Effector memory CD8-positive, alpha-beta T cell (primary cell): ENCODE data around the gene CAPS2.

Experiments
- ATAC-seq: fragments of 150-1000 bp; cut with Tn5 transposase; replicated peaks from 2 replicates; pipeline ENCODE4 v1.10.0; 2021; ENCODE audit warnings: mild to moderate bottlenecking, moderate library complexity
- DNase-seq, 3 experiments: peaks; one replicate each; pipeline ENCODE4 v3.0.0; 2021
- H3K27ac Mint-ChIP-seq, 2 donors: one replicate each; pipeline ENCODE4 v1.8.0; 2022; ENCODE audit warnings: mild to moderate bottlenecking in 2 of 2, mixed read lengths in 2 of 2, moderate library complexity in 2 of 2
- H3K27me3 Mint-ChIP-seq, 2 donors: one replicate each; pipeline ENCODE4 v1.8.0; 2022; ENCODE audit warnings: mixed read lengths in 2 of 2
- H3K36me3 Mint-ChIP-seq: one replicate; pipeline ENCODE4 v1.8.0; 2022; ENCODE audit warnings: mild to moderate bottlenecking, moderate library complexity, mixed read lengths; ENCODE audit not compliant: insufficient read depth
- H3K4me1 Mint-ChIP-seq, 2 donors: one replicate each; pipeline ENCODE4 v1.8.0; 2022; ENCODE audit warnings: low read depth in 2 of 2, mixed read lengths in 2 of 2
- H3K4me3 Mint-ChIP-seq, 2 donors: one replicate each; pipeline ENCODE4 v1.8.0; 2022; ENCODE audit warnings: mild to moderate bottlenecking in 2 of 2, mixed read lengths in 2 of 2, moderate library complexity in 2 of 2
- H3K9me3 Mint-ChIP-seq, 2 donors: one replicate each; pipeline ENCODE4 v1.8.0; 2022; ENCODE audit warnings: mixed read lengths in 2 of 2

CAPS2 gene

GRCh38 chr12:75334384-75335030 is 4.4 kb upstream of the CAPS2 start, which contains the start of gene GLIPR1L1:
TSS of gene GLIPR1L1 (plus strand) at chr12:75334670. CDS start at chr12:75334729, 59 bp downstream.
- no peak within 1 kb of the TSS for H3K27ac Mint-ChIP-seq
- H3K36me3 Mint-ChIP-seq: no peaks in the 10 kb centered on the region
- peaks cover 16 to 18% of the 10 kb centered on the region in 2 donors for H3K4me1 Mint-ChIP-seq

GRCh38 chr12:75327642-75328041 is 2.5 kb downstream of the CAPS2 start:
- H3K27me3 Mint-ChIP-seq: peaks cover 23 to 27% of the 10 kb centered on the region in 2 donors
- H3K4me1 Mint-ChIP-seq: peaks cover 8 to 12% of the 10 kb centered on the region in 2 donors

More at GRCh38 chr12:75334384-75335030, 4.4 kb upstream of the CAPS2 start, which contains the start of gene GLIPR1L1:
- DNase-seq (peak; percentile 75 to 82 (median 79)), ATAC-seq (peak; percentile 79)
- Mint-ChIP-seq H3K27me3 (peaks cover 16 to 18% of the 10 kb centered on the region in 2 donors), H3K9me3 (no peaks in the 10 kb centered on the region), H3K4me3 (peak within 1 kb of the TSS; percentile 62 to 75)

DNA sequence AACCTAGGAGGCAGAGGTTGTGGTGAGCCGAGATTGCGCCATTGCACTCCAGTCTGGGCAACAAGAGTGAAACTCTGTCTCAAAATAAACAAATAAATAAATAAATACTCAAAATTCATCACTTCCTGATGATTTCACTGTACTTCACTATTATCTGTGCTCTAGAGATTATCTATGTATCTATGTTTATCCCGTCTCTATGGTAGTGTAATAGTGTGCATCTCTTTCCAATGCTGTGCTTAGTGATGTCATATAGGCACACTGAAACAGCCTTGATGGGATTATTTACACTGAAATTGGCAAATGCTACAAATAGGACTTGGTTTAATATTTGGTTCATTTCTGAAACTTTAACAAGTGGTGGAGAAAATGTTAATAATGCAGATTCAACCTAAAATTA is 6.5 kb downstream of the CAPS2 start:
- Mint-ChIP-seq H3K9me3 (no peaks in the 10 kb centered on the region), H3K4me3 (no peak overlapping the region), H3K4me1 (no peaks in the 10 kb centered on the region), H3K36me3 (no peaks in the 10 kb centered on the region), H3K27me3 (peaks cover 12% of the 10 kb centered on the region in 2 donors), H3K27ac (no peak overlapping the region)
- ATAC-seq: no peak
- DNase-seq: no peak

More at GRCh38 chr12:75327642-75328041, 2.5 kb downstream of the CAPS2 start:
- ATAC-seq (no peak), DNase-seq (no peak)
- Mint-ChIP-seq H3K27ac (no peak overlapping the region), H3K9me3 (no peaks in the 10 kb centered on the region), H3K36me3 (no peaks in the 10 kb centered on the region), H3K4me3 (no peak overlapping the region)

- no peaks in the 10 kb centered on the region for H3K4me1 Mint-ChIP-seq
- ATAC-seq: no peak
- DNase-seq: no peak
- H3K9me3 Mint-ChIP-seq: no peaks in the 10 kb centered on the region
- peaks cover 11 to 18% of the 10 kb centered on the region in 2 donors for H3K27me3 Mint-ChIP-seq
- H3K27ac Mint-ChIP-seq: no peak overlapping the region
- no peaks in the 10 kb centered on the region for H3K36me3 Mint-ChIP-seq
- no peak overlapping the region for H3K4me3 Mint-ChIP-seq
Measured at GRCh38 chr12:75322464-75322863, 7.7 kb downstream of the CAPS2 start.

DNA sequence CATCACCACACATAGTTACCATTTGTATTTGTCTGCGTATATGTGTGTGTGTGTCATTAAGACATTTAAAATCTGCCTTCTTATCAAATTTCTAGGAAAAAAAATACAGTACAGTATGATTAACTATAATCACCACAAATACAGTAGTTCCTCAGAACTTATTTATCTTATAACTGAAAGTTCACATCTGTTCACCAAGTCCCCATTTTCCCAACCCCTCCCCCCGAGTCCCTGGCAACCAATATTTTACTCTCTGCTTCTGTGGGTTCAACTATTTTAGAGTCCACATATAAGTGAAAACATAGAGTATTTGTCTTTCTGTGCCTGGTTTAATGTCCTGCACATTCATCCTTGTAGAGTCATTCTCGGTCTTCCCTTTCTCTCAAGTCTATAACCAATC is 12.3 kb downstream of the CAPS2 start:
- no peak for ATAC-seq

DNA sequence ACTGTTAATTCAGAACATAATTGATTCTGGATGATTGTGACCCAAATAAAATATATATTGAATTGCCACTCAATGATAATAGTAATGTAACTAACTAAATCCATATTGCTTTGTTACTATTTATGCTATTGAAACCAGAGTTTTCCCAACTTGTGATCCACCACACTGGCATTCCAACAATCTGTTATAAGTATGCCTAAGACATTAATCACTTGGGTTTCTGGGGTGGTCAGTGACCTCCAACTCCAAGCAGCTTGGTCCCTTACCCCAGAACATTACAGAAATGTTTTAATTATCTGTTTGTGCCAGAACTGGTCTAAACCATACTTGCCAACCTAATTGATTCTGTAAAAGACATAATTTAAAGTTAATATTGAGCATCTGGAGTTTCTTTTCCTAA is 14.6 kb downstream of the CAPS2 start:
- H3K9me3 Mint-ChIP-seq: no peaks in the 10 kb centered on the region
- H3K4me1 Mint-ChIP-seq: no peaks in the 10 kb centered on the region
- peaks cover 9 to 11% of the 10 kb centered on the region in 2 donors for H3K27me3 Mint-ChIP-seq
- no peak for DNase-seq
- H3K4me3 Mint-ChIP-seq: no peak overlapping the region
- no peaks in the 10 kb centered on the region for H3K36me3 Mint-ChIP-seq
- no peak overlapping the region for H3K27ac Mint-ChIP-seq
- ATAC-seq: no peak

More for the DNA sequence above, 12.3 kb downstream of the CAPS2 start:
- Mint-ChIP-seq H3K27ac (no peak overlapping the region), H3K27me3 (peaks cover 9 to 11% of the 10 kb centered on the region in 2 donors), H3K9me3 (no peaks in the 10 kb centered on the region), H3K4me3 (no peak overlapping the region), H3K4me1 (no peaks in the 10 kb centered on the region), H3K36me3 (no peaks in the 10 kb centered on the region)
- DNase-seq: no peak

DNA sequence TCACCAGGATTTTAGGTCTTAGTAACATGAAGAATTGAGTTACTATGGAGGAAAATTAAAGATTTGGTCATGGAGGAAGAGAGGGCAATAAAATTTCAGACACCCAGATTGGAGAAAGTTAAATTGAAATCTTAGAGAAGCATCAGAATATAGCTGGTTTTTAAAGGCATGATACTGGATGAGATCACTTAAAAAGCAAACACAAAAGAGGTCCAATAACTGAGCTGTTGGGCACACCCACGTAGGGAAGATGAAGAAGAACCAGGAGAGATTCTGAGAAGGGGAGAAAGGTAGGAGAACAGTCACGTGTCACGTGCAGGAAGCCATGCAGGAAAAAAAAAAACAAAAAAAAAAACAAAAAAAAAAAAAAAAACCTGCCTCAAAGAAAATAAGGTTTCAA is 18.8 kb downstream of the CAPS2 start:
- H3K27me3 Mint-ChIP-seq: no peaks in the 10 kb centered on the region
- no peaks in the 10 kb centered on the region for H3K36me3 Mint-ChIP-seq
- H3K27ac Mint-ChIP-seq: no peak overlapping the region
- DNase-seq (no peak), ATAC-seq (no peak)
- H3K4me1 Mint-ChIP-seq: no peaks in the 10 kb centered on the region
- no peaks in the 10 kb centered on the region for H3K9me3 Mint-ChIP-seq
- H3K4me3 Mint-ChIP-seq: no peak overlapping the region

GRCh38 chr12:75308279-75308678 is 21.8 kb downstream of the CAPS2 start:
- H3K27ac Mint-ChIP-seq: no peak overlapping the region
- H3K4me3 Mint-ChIP-seq: no peak overlapping the region
- no peak for ATAC-seq
- no peaks in the 10 kb centered on the region for H3K27me3 Mint-ChIP-seq
- DNase-seq: no peak
- H3K4me1 Mint-ChIP-seq: no peaks in the 10 kb centered on the region
- H3K9me3 Mint-ChIP-seq: no peaks in the 10 kb centered on the region
- no peaks in the 10 kb centered on the region for H3K36me3 Mint-ChIP-seq

GRCh38 chr12:75305412-75306332 is 24.5 kb downstream of the CAPS2 start:
- no peak for DNase-seq
- ATAC-seq: no peak
- H3K27me3 Mint-ChIP-seq: no peaks in the 10 kb centered on the region
- H3K9me3 Mint-ChIP-seq: no peaks in the 10 kb centered on the region
- no peaks in the 10 kb centered on the region for H3K4me1 Mint-ChIP-seq
- no peaks in the 10 kb centered on the region for H3K36me3 Mint-ChIP-seq
- no peak overlapping the region for H3K27ac Mint-ChIP-seq
- H3K4me3 Mint-ChIP-seq: no peak overlapping the region

- H3K9me3 Mint-ChIP-seq: no peaks in the 10 kb centered on the region
- H3K4me3 Mint-ChIP-seq: no peak overlapping the region
- no peaks in the 10 kb centered on the region for H3K27me3 Mint-ChIP-seq
- no peak overlapping the region for H3K27ac Mint-ChIP-seq
- ATAC-seq (no peak), DNase-seq (no peak)
- H3K4me1 Mint-ChIP-seq: no peaks in the 10 kb centered on the region
- H3K36me3 Mint-ChIP-seq: no peaks in the 10 kb centered on the region
Measured at GRCh38 chr12:75302781-75303180, 27.3 kb downstream of the CAPS2 start.

DNA sequence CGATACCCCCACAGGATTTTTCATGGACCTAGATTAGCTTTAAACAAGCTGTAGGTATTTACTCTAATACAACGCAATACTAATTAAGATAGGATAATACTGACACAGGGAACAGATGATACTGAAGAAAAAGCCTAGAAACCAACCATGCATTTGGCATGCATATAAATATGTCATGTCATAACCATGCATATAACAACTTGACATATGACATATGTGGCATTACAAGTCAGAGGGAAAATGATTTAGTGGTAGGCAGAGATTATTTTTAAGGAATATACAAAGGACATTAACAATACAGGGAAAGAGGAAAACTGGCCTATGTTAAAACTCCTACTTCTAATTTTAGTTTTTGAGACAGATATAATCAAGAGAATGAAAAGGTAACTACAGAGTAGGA is 27.9 kb downstream of the CAPS2 start:
- Mint-ChIP-seq H3K4me3 (no peak overlapping the region), H3K27ac (no peak overlapping the region), H3K36me3 (no peaks in the 10 kb centered on the region), H3K27me3 (no peaks in the 10 kb centered on the region), H3K9me3 (no peaks in the 10 kb centered on the region), H3K4me1 (no peaks in the 10 kb centered on the region)
- ATAC-seq (no peak), DNase-seq (no peak)

DNA sequence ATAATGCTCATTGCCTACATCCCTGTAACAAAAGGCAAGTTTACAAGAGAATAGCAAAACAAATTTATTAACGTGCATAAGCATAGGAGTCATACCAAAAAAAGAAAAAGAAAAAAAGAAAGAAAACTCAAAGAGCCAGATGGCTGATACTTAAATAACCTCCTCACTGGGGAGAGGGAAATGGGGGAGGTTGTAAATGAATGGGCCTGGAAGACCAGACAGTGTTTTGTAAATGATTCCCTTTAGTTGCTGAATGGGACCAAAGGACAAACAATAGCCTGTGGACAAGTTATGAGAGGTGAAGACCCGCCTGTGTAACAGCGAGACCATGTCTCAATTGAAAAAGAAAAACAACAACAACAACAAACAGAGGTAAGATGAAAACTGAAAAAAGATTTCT is 35.3 kb downstream of the CAPS2 start:
- Mint-ChIP-seq H3K4me1 (no peaks in the 10 kb centered on the region), H3K27ac (no peak overlapping the region)
- ATAC-seq: no peak

GRCh38 chr12:75294336-75294735 is 35.8 kb downstream of the CAPS2 start:
- no peak overlapping the region for H3K27ac Mint-ChIP-seq
- H3K4me1 Mint-ChIP-seq: no peaks in the 10 kb centered on the region
- no peak overlapping the region for H3K4me3 Mint-ChIP-seq
- ATAC-seq (no peak), DNase-seq (no peak)
- H3K27me3 Mint-ChIP-seq: no peaks in the 10 kb centered on the region
- H3K36me3 Mint-ChIP-seq: no peaks in the 10 kb centered on the region
- no peaks in the 10 kb centered on the region for H3K9me3 Mint-ChIP-seq

More for the DNA sequence above, 35.3 kb downstream of the CAPS2 start:
- DNase-seq: no peak
- Mint-ChIP-seq H3K4me3 (no peak overlapping the region), H3K9me3 (no peaks in the 10 kb centered on the region), H3K27me3 (no peaks in the 10 kb centered on the region), H3K36me3 (no peaks in the 10 kb centered on the region)

DNA sequence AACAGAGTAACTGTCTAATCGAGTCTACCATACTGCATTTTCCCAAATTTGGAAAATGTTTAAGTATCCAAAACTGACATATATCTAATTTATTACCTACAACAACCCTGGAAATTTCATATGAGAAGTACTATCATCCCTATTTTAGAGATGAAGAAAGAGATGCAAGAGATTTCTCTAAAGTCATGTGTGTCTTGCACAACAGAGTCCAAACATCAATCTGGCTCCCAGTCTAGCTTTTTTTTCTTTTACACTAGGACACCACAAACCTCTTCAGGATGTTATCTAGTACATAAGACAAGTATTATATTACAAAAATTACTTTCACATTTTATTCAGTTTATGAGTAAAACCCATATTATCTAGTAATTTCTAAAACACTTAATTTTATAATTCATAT is 39.1 kb downstream of the CAPS2 start:
- no peak for ATAC-seq
- no peak for DNase-seq
- Mint-ChIP-seq H3K27ac (no peak overlapping the region), H3K27me3 (no peaks in the 10 kb centered on the region), H3K9me3 (no peaks in the 10 kb centered on the region), H3K36me3 (no peaks in the 10 kb centered on the region), H3K4me3 (no peak overlapping the region), H3K4me1 (no peaks in the 10 kb centered on the region)
